Stimulated activated CD8-positive, alpha-beta memory T cell treated with anti-CD3 and anti-CD28 coated beads, Interleukin-4, amount 100 ng/mL, for 24 hours (primary cell): ENCODE measurements around the gene XKRX.

Experiments
- DNase-seq: peaks from one replicate; pipeline ENCODE4 v3.0.0-alpha.2; 2020; ENCODE audit warnings: low read depth

The XKRX gene

GRCh38 chrX:100928660-100929613 lies at the start of gene XKRX:
XKRX (minus strand) TSS chrX:100928917; CDS start chrX:100928304, 613 bp downstream.
- peak; percentile 16 for DNase-seq

- no peak for DNase-seq
These were observed 47.5 kb upstream of the XKRX start for GRCh38 chrX:100976211-100976610.

GRCh38 chrX:100975212-100975611 lies 46.5 kb upstream of the XKRX start:
- DNase-seq: no peak

- no peak for DNase-seq
These were observed 44.7 kb upstream of the XKRX start for GRCh38 chrX:100973411-100973810.

- no peak for DNase-seq
These were observed 41.2 kb upstream of the XKRX start for GRCh38 chrX:100969936-100970335.

- no peak for DNase-seq
These were observed 40.7 kb upstream of the XKRX start, which contains the start of gene ARL13A for GRCh38 chrX:100969408-100969807. ARL13A (plus strand) TSS chrX:100969708; CDS start chrX:100973690, 3,982 bp downstream.

GRCh38 chrX:100964362-100964761 lies 35.6 kb upstream of the XKRX start:
- no peak for DNase-seq

GRCh38 chrX:100962811-100963210 lies 34.1 kb upstream of the XKRX start:
- DNase-seq: no peak

- DNase-seq: no peak
These were observed 19.8 kb upstream of the XKRX start for GRCh38 chrX:100948557-100948956.

- no peak for DNase-seq
These were observed 17.7 kb upstream of the XKRX start for GRCh38 chrX:100946299-100946927.

- DNase-seq: no peak
These were observed 15.9 kb upstream of the XKRX start for GRCh38 chrX:100944601-100945000.

GRCh38 chrX:100939333-100939732 lies 10.6 kb upstream of the XKRX start:
- no peak for DNase-seq

GRCh38 chrX:100935767-100936166 lies 7.0 kb upstream of the XKRX start:
- DNase-seq: no peak

- no peak for DNase-seq
These were observed 3.2 kb upstream of the XKRX start for GRCh38 chrX:100931925-100932285.

- no peak for DNase-seq
These were observed 2.7 kb upstream of the XKRX start for GRCh38 chrX:100931218-100931924.

- DNase-seq: no peak
These were observed 2.3 kb downstream of the XKRX start for GRCh38 chrX:100926453-100926852.

GRCh38 chrX:100924375-100924774 lies 4.3 kb downstream of the XKRX start:
- DNase-seq: no peak

GRCh38 chrX:100915562-100915961 lies 13.2 kb downstream of the XKRX start:
- DNase-seq: no peak

- no peak for DNase-seq
These were observed 15.6 kb downstream of the XKRX start for GRCh38 chrX:100913111-100913510.

- DNase-seq: no peak
These were observed 17.0 kb downstream of the XKRX start for GRCh38 chrX:100911731-100912130.

GRCh38 chrX:100905620-100906019 lies 23.1 kb downstream of the XKRX start:
- DNase-seq: no peak

- DNase-seq: no peak
These were observed 24.3 kb downstream of the XKRX start for GRCh38 chrX:100904433-100904832.
